OCI-LY3 (cell line): ENCODE measurements around the gene CDC5L.

Experiments used
- H2AFZ ChIP-seq: fragments of 200-600, 300-600 bp; shearing (Covaris generic); 2 replicates; pipeline ENCODE4 v1.6.0; 2014; ENCODE audit warnings: antibody characterized with exemption, low read depth, low read length
- H3K27ac ChIP-seq: fragments of 200-600, 300-600 bp; sonication (generic); 2 replicates; pipeline ENCODE4 v1.5.1; 2014; ENCODE audit warnings: mild to moderate bottlenecking, low read length, moderate library complexity, mixed read lengths
- H3K27me3 ChIP-seq: fragments of 200-600, 300-600 bp; sonication (generic); 2 replicates; pipeline ENCODE4 v1.6.1; 2014; ENCODE audit warnings: low read depth, low read length, mixed read lengths
- H3K36me3 ChIP-seq: fragments of 200-600, 300-600 bp; sonication (generic); replicated peaks from 2 replicates; pipeline ENCODE3; 2014; ENCODE audit warnings: low read depth, low read length, mixed read lengths
- H3K4me1 ChIP-seq: fragments of 300-600, 200-600 bp; sonication (generic); 2 replicates; pipeline ENCODE4 v1.6.1; 2014; ENCODE audit warnings: low read length, mixed read lengths
- H3K4me2 ChIP-seq: fragments of 200-600, 300-600 bp; sonication (generic); 2 replicates; pipeline ENCODE4 v1.6.1; 2014; ENCODE audit warnings: low read length, mixed read lengths
- H3K4me3 ChIP-seq: fragments of 300-600, 200-600 bp; sonication (generic); 2 replicates; pipeline ENCODE4 v1.5.1; 2014; ENCODE audit warnings: antibody characterized with exemption, mild to moderate bottlenecking, low read length, moderate library complexity
- H3K79me2 ChIP-seq: fragments of 300-600, 200-600 bp; shearing (Covaris generic); 2 replicates; pipeline ENCODE4 v1.6.1; 2014; ENCODE audit warnings: mild to moderate bottlenecking, low read length, mixed read lengths
- H3K9ac ChIP-seq: fragments of 300-600, 200-600 bp; shearing (Covaris generic); 2 replicates; pipeline ENCODE4 v1.6.0; 2014; ENCODE audit warnings: mild to moderate bottlenecking, low read length, moderate library complexity
- H3K9me3 ChIP-seq: fragments of 200-600, 300-600 bp; shearing (Covaris generic); 2 replicates; pipeline ENCODE4 v1.6.1; 2014; ENCODE audit warnings: low read length, mixed read lengths; ENCODE audit not compliant: insufficient read depth
- H4K20me1 ChIP-seq: fragments of 200-600, 300-600 bp; sonication (generic); 2 replicates; pipeline ENCODE4 v1.6.1; 2016; ENCODE audit warnings: low read length, mixed read lengths; ENCODE audit not compliant: insufficient read depth
- CTCF ChIP-seq: fragments of 200-600, 300-600 bp; sonication (generic); IDR thresholded peaks from 2 replicates; pipeline ENCODE4 v1.5.1; 2014; ENCODE audit warnings: antibody characterized with exemption, low read length, low read depth
- EZH2phosphoT487 ChIP-seq: fragments of 200-600 bp; shearing (Covaris generic); IDR thresholded peaks from 2 replicates; pipeline ENCODE4 v1.6.1; 2018; ENCODE audit warnings: antibody characterized with exemption, mixed run types, low read depth

CDC5L gene

GRCh38 chr6:44404715-44405099 lies 17.2 kb downstream of the CDC5L start:
- Histone ChIP-seq H3K4me1 (no peaks in the 10 kb centered on the region), H2AFZ (no peak overlapping the region), H3K9me3 (no peaks in the 10 kb centered on the region), H3K27me3 (no peaks in the 10 kb centered on the region), H3K27ac (no peak overlapping the region), H3K36me3 (peaks cover 76% of the 10 kb centered on the region), H3K4me2 (no peak overlapping the region), H3K4me3 (no peak overlapping the region), H3K79me2 (peaks cover 22% of the 10 kb centered on the region), H4K20me1 (no peaks in the 10 kb centered on the region), H3K9ac (no peak overlapping the region)
- TF ChIP-seq EZH2phosphoT487 (no peak), CTCF (no peak)

GRCh38 chr6:44407951-44408670 lies 20.6 kb downstream of the CDC5L start:
- TF ChIP-seq CTCF (no peak), EZH2phosphoT487 (no peak)
- H3K9ac ChIP-seq = no peak overlapping the region
- H3K27ac ChIP-seq = no peak overlapping the region

GRCh38 chr6:44409207-44409794 lies 21.8 kb downstream of the CDC5L start:
- peaks cover 16% of the 10 kb centered on the region; the same call in 1 of the 2 replicates for H4K20me1 ChIP-seq
- no peak overlapping the region for H3K27ac ChIP-seq
- no peaks in the 10 kb centered on the region for H3K27me3 ChIP-seq
- no peak overlapping the region for H2AFZ ChIP-seq
- H3K4me2 ChIP-seq = no peak overlapping the region
- H3K79me2 ChIP-seq = peaks cover 36% of the 10 kb centered on the region
- H3K9me3 ChIP-seq = no peaks in the 10 kb centered on the region
- H3K4me1 ChIP-seq = no peaks in the 10 kb centered on the region
- peaks cover 72% of the 10 kb centered on the region for H3K36me3 ChIP-seq
- H3K4me3 ChIP-seq = no peak overlapping the region
- H3K9ac ChIP-seq = no peak overlapping the region
- TF ChIP-seq EZH2phosphoT487 (no peak), CTCF (no peak)

More at GRCh38 chr6:44407951-44408670, 20.6 kb downstream of the CDC5L start:
- H3K9me3 ChIP-seq = no peaks in the 10 kb centered on the region
- H3K4me3 ChIP-seq = no peak overlapping the region
- H3K4me2 ChIP-seq = no peak overlapping the region
- H3K36me3 ChIP-seq = peaks cover 72% of the 10 kb centered on the region
- H3K27me3 ChIP-seq = no peaks in the 10 kb centered on the region
- H3K79me2 ChIP-seq = peaks cover 25% of the 10 kb centered on the region
- no peak overlapping the region for H2AFZ ChIP-seq
- H3K4me1 ChIP-seq = no peaks in the 10 kb centered on the region
- peaks cover 12% of the 10 kb centered on the region; the same call in 1 of the 2 replicates for H4K20me1 ChIP-seq

GRCh38 chr6:44410363-44410762 lies 22.9 kb downstream of the CDC5L start:
- H3K27ac ChIP-seq = no peak overlapping the region
- H3K36me3 ChIP-seq = peaks cover 72% of the 10 kb centered on the region
- TF ChIP-seq EZH2phosphoT487 (no peak), CTCF (no peak)
- H3K79me2 ChIP-seq = peaks cover 46% of the 10 kb centered on the region
- H3K27me3 ChIP-seq = no peaks in the 10 kb centered on the region
- H4K20me1 ChIP-seq = peaks cover 25% of the 10 kb centered on the region; the same call in 1 of the 2 replicates
- H3K4me1 ChIP-seq = peaks cover 6% of the 10 kb centered on the region; the same call in 1 of the 2 replicates
- H3K4me3 ChIP-seq = no peak overlapping the region
- no peak overlapping the region for H3K4me2 ChIP-seq
- H3K9ac ChIP-seq = no peak overlapping the region
- no peaks in the 10 kb centered on the region for H3K9me3 ChIP-seq
- H2AFZ ChIP-seq = no peak overlapping the region
